ENCODE results near the gene DGKZ. TPM values are rescaled to one million over a fixed set of nuclear protein-coding genes. Genes with fewer than 3 reads are reported as not detected.

Gene DGKZ
- total and polyA plus RNA-seq, 10 of the 15 experiments (the other 5 are each of a cell fraction or from before 2014, with no cell fraction given) = 0.50 to 78.4 (median 39.5) TPM

- no peak for TF ChIP-seq RELA (IDR thresholded peaks at IDR 0.05; ENCODE audit: borderline replicate concordance, partially characterized antibody)
- no peak for TF ChIP-seq ZNF274 (IDR thresholded peaks at IDR 0.05; ENCODE audit: insufficient read depth, insufficient read length)
- no peak for TF ChIP-seq E4F1 (IDR thresholded peaks at IDR 0.05; ENCODE audit: borderline replicate concordance, partially characterized antibody)
- no peak for TF ChIP-seq SREBF1 (IDR thresholded peaks at IDR 0.05; ENCODE audit: low read length)
- TF ChIP-seq DPF2 (IDR thresholded peaks at IDR 0.05) = no peak
- TF ChIP-seq MYB (IDR thresholded peaks at IDR 0.05; ENCODE audit: borderline replicate concordance, low read depth, low read length) = no peak
- TF ChIP-seq ESRRA (IDR thresholded peaks at IDR 0.05; ENCODE audit: low read length) = no peak
- no peak for TF ChIP-seq SMAD5 (IDR thresholded peaks at IDR 0.05; ENCODE audit: low read depth)
- peak; percentile 57; the same call in 1 of the 2 replicates for TF ChIP-seq YY1 (IDR thresholded peaks at IDR 0.05; ENCODE audit: low read depth, low read length)
- TF ChIP-seq CHD1 (IDR thresholded peaks at IDR 0.05; ENCODE audit: low read depth, low read length) = no peak
- no peak for TF ChIP-seq CHD4 (IDR thresholded peaks at IDR 0.05)
- no peak for TF ChIP-seq ZBTB4 (CRISPR knock-in tag; IDR thresholded peaks at IDR 0.05)
- no peak for TF ChIP-seq CHD2 (IDR thresholded peaks at IDR 0.05; ENCODE audit: borderline replicate concordance, low read depth, low read length)
- TF ChIP-seq GABPA (IDR thresholded peaks at IDR 0.05; ENCODE audit: low read depth) = no peak
- no peak for TF ChIP-seq USF1 (IDR thresholded peaks at IDR 0.05; ENCODE audit: borderline replicate concordance, extremely low read length, insufficient read depth, low read depth, low read length)
- TF ChIP-seq LARP7 (IDR thresholded peaks at IDR 0.05) = 0 out of 2 replicates have a peak, but pooled peaks have one; percentile 30
- no peak for TF ChIP-seq HSF1 (IDR thresholded peaks at IDR 0.05; ENCODE audit: low read depth, low read length)
- no peak for TF ChIP-seq E2F8 (IDR thresholded peaks at IDR 0.05; ENCODE audit: low read depth, partially characterized antibody)
- TF ChIP-seq NRF1 (conservative IDR thresholded peaks at IDR 0.05; ENCODE audit: low read depth, low read length) = no peak
Observed at GRCh38 chr11:46389450-46390330, 42.4 kb downstream of the DGKZ start (continued).

Data from GM12878 (cell line).